Prostate gland (tissue), 2 donors: ENCODE data around the gene DOCK10.

Source experiments
- CTCF ChIP-seq, 4 experiments: fragments of 200-600 bp in 2 of 4; fragments of 450-650 bp in 2 of 4; sonication (generic) in 2 of 4; IDR thresholded peaks; 1 replicate in 3 of 4; 2 replicates in 1 of 4; pipeline ENCODE4 v1.5.1; 2016 to 2019; ENCODE audit warnings: antibody characterized with exemption in 4 of 4, mild to moderate bottlenecking in 2 of 4, moderate library complexity in 2 of 4
- POLR2A ChIP-seq: fragments of 450-650 bp; IDR thresholded peaks from one replicate; pipeline ENCODE4 v1.6.1; 2016; ENCODE audit warnings: antibody characterized with exemption, mild to moderate bottlenecking

- TF ChIP-seq CTCF (IDR thresholded peaks at IDR 0.05), result no peak
- TF ChIP-seq POLR2A, result no peak
These were observed 248.3 kb downstream of the DOCK10 start for GRCh38 chr2:224793946-224794345.
